Adrenal gland (tissue), 12 donors: ENCODE data around the gene NRAP. TPM values are rescaled to one million over a fixed set of nuclear protein-coding genes. Genes with fewer than 3 reads are reported as not detected.

Source experiments
- DNase-seq, 7 donors: peaks; one replicate each; pipeline ENCODE4 v3.0.0-alpha.2; 2019 to 2020
- H3K27ac ChIP-seq, 5 donors: fragments of 200-600 bp; sonication (generic) in 4 of 5; 1 replicate in 3 of 5; 2 replicates in 2 of 5; pipeline versions ENCODE4 v1.5.1 to v1.8.0; 2016 to 2020; ENCODE audit warnings: mild to moderate bottlenecking in 1 of 5
- H3K27me3 ChIP-seq: fragments of 200-600 bp; 2 replicates; pipeline ENCODE4 v1.8.0; 2021
- H3K36me3 ChIP-seq, 2 donors: fragments of 200-600 bp; replicated peaks in 1 of 2; 1 replicate in 1 of 2; 2 replicates in 1 of 2; pipeline versions ENCODE4 v1.5.1 to v1.8.0; 2018 to 2022
- H3K4me1 ChIP-seq, 2 donors: fragments of 200-600 bp; replicated peaks in 1 of 2; 1 replicate in 1 of 2; 2 replicates in 1 of 2; pipeline versions ENCODE4 v1.5.1 to v1.8.0; 2018 to 2021
- H3K4me3 ChIP-seq, 4 donors: fragments of 200-600 bp; sonication (generic) in 3 of 4; one replicate each; pipeline ENCODE4 v1.5.1; 2016 to 2018
- H3K9me3 ChIP-seq, 3 donors: fragments of 200-600 bp; sonication (generic) in 1 of 3; replicated peaks in 1 of 3; 1 replicate in 2 of 3; 2 replicates in 1 of 3; pipeline versions ENCODE4 v1.5.1 to v1.8.0; 2016 to 2021
- POLR2A ChIP-seq, 2 donors: fragments of 450-650 bp; IDR thresholded peaks; one replicate each; pipeline ENCODE4 v1.6.1; 2017; ENCODE audit warnings: antibody characterized with exemption in 2 of 2, mild to moderate bottlenecking in 2 of 2, moderate library complexity in 1 of 2
- WGBS, 4 donors: extraction: QIAGEN DNeasy Blood & Tissue Kit in 2 of 4; methylation state at CpG; one replicate each; pipeline versions ENCODE4 v1.1.5 to v1.1.7; 2013 to 2017; 5-methylcytosine and 5-hydroxymethylcytosine counted together
- intact Hi-C, 2 donors: fragments of 100-400 bp; cut with DNase I; formaldehyde crosslinking; loops; one replicate each; pipeline versions ENCODE4 v1.14.1 to v1.15.0; 2022 to 2023
- polyA plus RNA-seq, 3 donors: library from polyadenylated mRNA; stranded (reverse); fragments of 200-250 nt in 2 of 3; fragments of 350-450 nt in 1 of 3; fragmentation: Illumina TruSeq in 1 of 3; extraction: RNeasy Lipid Tissue Mini Kit (QIAGEN cat#74804) in 1 of 3; gene quantifications; one replicate each; pipeline ENCODE4 v1.2.3, GENCODE V29; 2013 to 2014
- total RNA-seq, 9 donors: library from RNA; depleted of rRNA in 4 of 9; stranded (reverse); fragments of >200 nt in 4 of 9; fragments of 120-200 nt in 1 of 9; fragmentation: NEBNext Ultra II Directional in 1 of 9; extraction: Animal tissue kit (Norgen Biotek cat#: 25700) in 1 of 9; gene quantifications; one replicate each; pipeline versions ENCODE4 v1.1.0 to v1.2.4, GENCODE V29; 2013 to 2023
- TF ChIP-seq, protein P1 (sequence below), 6 experiments: fragments of 450-650 bp in 4 of 6; fragments of 200-600 bp in 2 of 6; sonication (generic) in 1 of 6; IDR thresholded peaks; 1 replicate in 5 of 6; 2 replicates in 1 of 6; pipeline versions ENCODE4 v1.5.1 to v1.8.0; 2016 to 2021; ENCODE audit warnings: antibody characterized with exemption in 6 of 6, mild to moderate bottlenecking in 2 of 6, moderate library complexity in 1 of 6
- donor health status: healthy with polysubstance abuse.
- donor health status: Bipolar disorder and iron deficiency.
- donor health status: DM: yes; HTN: yes; CAD: no.
- donor health status: DM: no; HTN: no; CAD: no.
- donor health status: DM: no; HTN: no; CAD: no.
- donor health status: DM: yes; HTN: yes; CAD: no.

Gene NRAP
- total and polyA plus RNA-seq, 12 donors = 0.03 to 2.0 (median 0.09) TPM; not detected in 8

DNA sequence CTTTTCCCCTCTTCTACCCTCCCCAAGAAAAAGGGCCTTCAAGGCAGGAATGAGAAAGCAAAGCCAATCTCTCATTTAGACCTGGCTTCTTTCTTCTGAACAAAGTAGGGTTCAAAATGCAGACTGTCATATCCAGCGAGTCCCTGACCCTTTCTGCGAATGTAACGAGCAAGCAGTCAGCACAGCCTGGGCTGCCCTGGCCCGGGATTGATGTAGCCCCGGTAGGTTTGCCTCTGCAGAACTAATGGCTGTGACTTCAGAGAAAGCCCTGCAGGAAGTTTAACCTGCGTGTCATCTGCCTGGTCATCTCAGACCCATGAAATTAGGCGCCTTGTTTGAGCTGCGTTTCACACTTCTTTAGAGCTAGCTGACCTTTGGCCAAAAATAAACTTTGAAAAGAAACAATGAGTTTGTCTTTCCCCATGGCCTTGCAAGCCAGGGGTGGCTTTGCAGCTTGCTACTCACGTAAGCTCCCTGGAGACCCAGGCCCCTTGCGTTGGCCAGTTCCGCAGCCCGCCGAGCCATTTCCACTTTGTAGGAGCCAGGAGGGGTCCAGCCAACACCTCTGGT is 74.6 kb downstream of the NRAP start:
- no peaks in the 10 kb centered on the region for H3K36me3 ChIP-seq
- DNase-seq = no peak
- WGBS, 4 donors = 75 to 86% (median 79%) methylated on average over 13 of the region's 13 CpGs

GRCh38 chr10:113585949-113586348 is 77.9 kb downstream of the NRAP start:
- intact Hi-C loops = no loop called here
- no peak overlapping the region for H3K4me3 ChIP-seq
- H3K27ac ChIP-seq = no peak overlapping the region
- H3K9me3 ChIP-seq = no peaks in the 10 kb centered on the region
- 56 to 67% (median 64%) methylated on average over 1 of the region's 1 CpG; no CpG with 5 or more reads in 1 of the 4 donors for WGBS, 4 donors
- H3K4me1 ChIP-seq = no peaks in the 10 kb centered on the region
- no peaks in the 10 kb centered on the region for H3K36me3 ChIP-seq
- TF ChIP-seq POLR2A (IDR thresholded peaks at IDR 0.05) = no peak
- TF ChIP-seq, protein P1, sequence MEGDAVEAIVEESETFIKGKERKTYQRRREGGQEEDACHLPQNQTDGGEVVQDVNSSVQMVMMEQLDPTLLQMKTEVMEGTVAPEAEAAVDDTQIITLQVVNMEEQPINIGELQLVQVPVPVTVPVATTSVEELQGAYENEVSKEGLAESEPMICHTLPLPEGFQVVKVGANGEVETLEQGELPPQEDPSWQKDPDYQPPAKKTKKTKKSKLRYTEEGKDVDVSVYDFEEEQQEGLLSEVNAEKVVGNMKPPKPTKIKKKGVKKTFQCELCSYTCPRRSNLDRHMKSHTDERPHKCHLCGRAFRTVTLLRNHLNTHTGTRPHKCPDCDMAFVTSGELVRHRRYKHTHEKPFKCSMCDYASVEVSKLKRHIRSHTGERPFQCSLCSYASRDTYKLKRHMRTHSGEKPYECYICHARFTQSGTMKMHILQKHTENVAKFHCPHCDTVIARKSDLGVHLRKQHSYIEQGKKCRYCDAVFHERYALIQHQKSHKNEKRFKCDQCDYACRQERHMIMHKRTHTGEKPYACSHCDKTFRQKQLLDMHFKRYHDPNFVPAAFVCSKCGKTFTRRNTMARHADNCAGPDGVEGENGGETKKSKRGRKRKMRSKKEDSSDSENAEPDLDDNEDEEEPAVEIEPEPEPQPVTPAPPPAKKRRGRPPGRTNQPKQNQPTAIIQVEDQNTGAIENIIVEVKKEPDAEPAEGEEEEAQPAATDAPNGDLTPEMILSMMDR (IDR thresholded peaks at IDR 0.05) = no peak
- DNase-seq = no peak
- H3K27me3 ChIP-seq = no peaks in the 10 kb centered on the region

More for the DNA sequence above, 74.6 kb downstream of the NRAP start:
- Histone ChIP-seq H3K4me1 (no peaks in the 10 kb centered on the region), H3K9me3 (no peaks in the 10 kb centered on the region), H3K27ac (no peak overlapping the region), H3K4me3 (no peak overlapping the region), H3K27me3 (peaks cover 3% of the 10 kb centered on the region)
- intact Hi-C loops = no loop called here
- no peak for TF ChIP-seq POLR2A (IDR thresholded peaks at IDR 0.05)
- TF ChIP-seq, protein P1 (IDR thresholded peaks at IDR 0.05) = no peak

- Histone ChIP-seq H3K4me3 (no peak overlapping the region), H3K36me3 (no peaks in the 10 kb centered on the region), H3K27me3 (no peaks in the 10 kb centered on the region), H3K27ac (no peak overlapping the region), H3K9me3 (no peaks in the 10 kb centered on the region), H3K4me1 (no peaks in the 10 kb centered on the region)
- 60 to 73% (median 70%) methylated on average over 3 of the region's 3 CpGs for WGBS, 4 donors
- intact Hi-C loops = no loop called here
- no peak for DNase-seq
- TF ChIP-seq, protein P1 (IDR thresholded peaks at IDR 0.05) = no peak
- no peak for TF ChIP-seq POLR2A (IDR thresholded peaks at IDR 0.05)
Measured at GRCh38 chr10:113583571-113583970, 80.3 kb downstream of the NRAP start.

DNA sequence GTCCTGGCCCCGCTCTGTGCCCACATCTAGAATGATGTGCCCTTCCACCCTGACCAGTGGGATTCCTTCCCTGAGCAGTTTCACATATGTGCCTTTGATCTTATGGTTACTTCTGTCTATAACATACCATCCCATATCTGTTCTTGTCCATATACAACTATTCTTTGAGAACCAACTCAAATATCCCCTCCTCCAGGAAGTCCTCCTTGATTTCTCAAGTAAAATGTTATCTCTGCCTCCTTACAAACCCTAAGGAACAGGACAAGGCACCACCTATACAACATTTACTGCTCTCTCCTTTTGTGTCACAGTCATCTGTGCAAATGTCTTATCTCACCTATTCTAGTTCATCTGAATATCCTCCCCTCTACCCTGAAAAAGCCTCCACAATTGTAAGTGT is 82.7 kb downstream of the NRAP start:
- H3K4me3 ChIP-seq = no peak overlapping the region
- no peaks in the 10 kb centered on the region for H3K4me1 ChIP-seq
- H3K27ac ChIP-seq = no peak overlapping the region
- no peak for TF ChIP-seq POLR2A (IDR thresholded peaks at IDR 0.05)
- TF ChIP-seq, protein P1 (IDR thresholded peaks at IDR 0.05) = no peak
- no peaks in the 10 kb centered on the region for H3K27me3 ChIP-seq
- intact Hi-C loops = no loop called here
- no peaks in the 10 kb centered on the region for H3K36me3 ChIP-seq
- no peaks in the 10 kb centered on the region for H3K9me3 ChIP-seq
- DNase-seq = no peak
- 74 to 85% (median 78%) methylated on average over 1 of the region's 1 CpG for WGBS, 4 donors
